ENCODE measurements around the gene LCNL1.

- TF ChIP-seq, protein P1, sequence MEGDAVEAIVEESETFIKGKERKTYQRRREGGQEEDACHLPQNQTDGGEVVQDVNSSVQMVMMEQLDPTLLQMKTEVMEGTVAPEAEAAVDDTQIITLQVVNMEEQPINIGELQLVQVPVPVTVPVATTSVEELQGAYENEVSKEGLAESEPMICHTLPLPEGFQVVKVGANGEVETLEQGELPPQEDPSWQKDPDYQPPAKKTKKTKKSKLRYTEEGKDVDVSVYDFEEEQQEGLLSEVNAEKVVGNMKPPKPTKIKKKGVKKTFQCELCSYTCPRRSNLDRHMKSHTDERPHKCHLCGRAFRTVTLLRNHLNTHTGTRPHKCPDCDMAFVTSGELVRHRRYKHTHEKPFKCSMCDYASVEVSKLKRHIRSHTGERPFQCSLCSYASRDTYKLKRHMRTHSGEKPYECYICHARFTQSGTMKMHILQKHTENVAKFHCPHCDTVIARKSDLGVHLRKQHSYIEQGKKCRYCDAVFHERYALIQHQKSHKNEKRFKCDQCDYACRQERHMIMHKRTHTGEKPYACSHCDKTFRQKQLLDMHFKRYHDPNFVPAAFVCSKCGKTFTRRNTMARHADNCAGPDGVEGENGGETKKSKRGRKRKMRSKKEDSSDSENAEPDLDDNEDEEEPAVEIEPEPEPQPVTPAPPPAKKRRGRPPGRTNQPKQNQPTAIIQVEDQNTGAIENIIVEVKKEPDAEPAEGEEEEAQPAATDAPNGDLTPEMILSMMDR (IDR thresholded peaks at IDR 0.05): no peak
- TF ChIP-seq ZFX (IDR thresholded peaks at IDR 0.05; ENCODE audit: borderline replicate concordance): no peak
These were observed 31.1 kb upstream of the LCNL1 start, which contains the start of gene LCN12 for GRCh38 chr9:136951541-136952320.
